ENCODE measurements around the gene TEAD3.

The TEAD3 gene

GRCh38 chr6:35514587-35514986, 17.7 kb upstream of the TEAD3 start:
- TF ChIP-seq TEAD4 (IDR thresholded peaks at IDR 0.05): no peak
- TF ChIP-seq REST (IDR thresholded peaks at IDR 0.05; ENCODE audit: low read depth): no peak
- TF ChIP-seq USF1 (IDR thresholded peaks at IDR 0.05): no peak
- no peak for TF ChIP-seq EGR1 (IDR thresholded peaks at IDR 0.05)
- no peak for TF ChIP-seq CEBPB (IDR thresholded peaks at IDR 0.05)
- TF ChIP-seq TCF12 (IDR thresholded peaks at IDR 0.05; ENCODE audit: low read depth): no peak
- no peak for TF ChIP-seq YY1 (IDR thresholded peaks at IDR 0.05; ENCODE audit: low read depth)
- TF ChIP-seq MAX (IDR thresholded peaks at IDR 0.05): no peak
- no peak for TF ChIP-seq TAF1 (IDR thresholded peaks at IDR 0.05; ENCODE audit: low read depth)
- no peak for TF ChIP-seq RAD21 (IDR thresholded peaks at IDR 0.05; ENCODE audit: low read depth)
- no peak for TF ChIP-seq CREB1 (IDR thresholded peaks at IDR 0.05; ENCODE audit: low read depth)
- TF ChIP-seq ZBTB7A (IDR thresholded peaks at IDR 0.05; ENCODE audit: low read depth): no peak
- no peak for TF ChIP-seq EP300 (IDR thresholded peaks at IDR 0.05; ENCODE audit: borderline replicate concordance)

GRCh38 chr6:35512740-35513139, 15.9 kb upstream of the TEAD3 start, which contains the start of gene TULP1:
TULP1 (minus strand) TSS chr6:35512896; CDS start chr6:35512858, 38 bp downstream.
- TF ChIP-seq YY1 (IDR thresholded peaks at IDR 0.05; ENCODE audit: low read depth): no peak
- TF ChIP-seq TCF12 (IDR thresholded peaks at IDR 0.05; ENCODE audit: low read depth): no peak
- TF ChIP-seq FOXM1 (IDR thresholded peaks at IDR 0.05; ENCODE audit: borderline replicate concordance, low read depth): no peak
- TF ChIP-seq RAD21 (IDR thresholded peaks at IDR 0.05; ENCODE audit: low read depth): no peak
- no peak for TF ChIP-seq TEAD4 (IDR thresholded peaks at IDR 0.05)
- TF ChIP-seq TAF1 (IDR thresholded peaks at IDR 0.05; ENCODE audit: low read depth): no peak
- no peak for TF ChIP-seq CREB1 (IDR thresholded peaks at IDR 0.05; ENCODE audit: low read depth)
- no peak for TF ChIP-seq EP300 (IDR thresholded peaks at IDR 0.05; ENCODE audit: borderline replicate concordance)

- TF ChIP-seq CEBPB (IDR thresholded peaks at IDR 0.05): no peak
- TF ChIP-seq EGR1 (IDR thresholded peaks at IDR 0.05): no peak
- no peak for TF ChIP-seq FOXM1 (IDR thresholded peaks at IDR 0.05; ENCODE audit: borderline replicate concordance, low read depth)
- TF ChIP-seq TCF12 (IDR thresholded peaks at IDR 0.05; ENCODE audit: low read depth): no peak
- no peak for TF ChIP-seq ZBTB7A (IDR thresholded peaks at IDR 0.05; ENCODE audit: low read depth)
- TF ChIP-seq TAF1 (IDR thresholded peaks at IDR 0.05; ENCODE audit: low read depth): no peak
- TF ChIP-seq NFIC (IDR thresholded peaks at IDR 0.05): no peak
- no peak for TF ChIP-seq EP300 (IDR thresholded peaks at IDR 0.05; ENCODE audit: borderline replicate concordance)
- no peak for TF ChIP-seq YY1 (IDR thresholded peaks at IDR 0.05; ENCODE audit: low read depth)
Observed at GRCh38 chr6:35512006-35512405, 15.1 kb upstream of the TEAD3 start.

- no peak for TF ChIP-seq YY1 (IDR thresholded peaks at IDR 0.05; ENCODE audit: low read depth)
- TF ChIP-seq CREB1 (IDR thresholded peaks at IDR 0.05; ENCODE audit: low read depth): no peak
- no peak for TF ChIP-seq TEAD4 (IDR thresholded peaks at IDR 0.05)
- TF ChIP-seq TAF1 (IDR thresholded peaks at IDR 0.05; ENCODE audit: low read depth): no peak
- no peak for TF ChIP-seq MAX (IDR thresholded peaks at IDR 0.05)
- TF ChIP-seq REST (IDR thresholded peaks at IDR 0.05; ENCODE audit: low read depth): no peak
- TF ChIP-seq ZBTB7A (IDR thresholded peaks at IDR 0.05; ENCODE audit: low read depth): no peak
- no peak for TF ChIP-seq TCF12 (IDR thresholded peaks at IDR 0.05; ENCODE audit: low read depth)
- TF ChIP-seq EGR1 (IDR thresholded peaks at IDR 0.05): no peak
- no peak for TF ChIP-seq NFIC (IDR thresholded peaks at IDR 0.05)
- TF ChIP-seq RAD21 (IDR thresholded peaks at IDR 0.05; ENCODE audit: low read depth): no peak
- TF ChIP-seq EP300 (IDR thresholded peaks at IDR 0.05; ENCODE audit: borderline replicate concordance): no peak
Observed at GRCh38 chr6:35511562-35511941, 14.7 kb upstream of the TEAD3 start.

GRCh38 chr6:35510916-35511561, 14.2 kb upstream of the TEAD3 start:
- TF ChIP-seq FOXM1 (IDR thresholded peaks at IDR 0.05; ENCODE audit: borderline replicate concordance, low read depth): no peak
- TF ChIP-seq CEBPB (IDR thresholded peaks at IDR 0.05): no peak
- no peak for TF ChIP-seq USF1 (IDR thresholded peaks at IDR 0.05)
- TF ChIP-seq MAX (IDR thresholded peaks at IDR 0.05): no peak
- TF ChIP-seq TEAD4 (IDR thresholded peaks at IDR 0.05): no peak
- TF ChIP-seq NFIC (IDR thresholded peaks at IDR 0.05): no peak
- no peak for TF ChIP-seq CREB1 (IDR thresholded peaks at IDR 0.05; ENCODE audit: low read depth)
- TF ChIP-seq REST (IDR thresholded peaks at IDR 0.05; ENCODE audit: low read depth): no peak
- no peak for TF ChIP-seq EP300 (IDR thresholded peaks at IDR 0.05; ENCODE audit: borderline replicate concordance)
- no peak for TF ChIP-seq RAD21 (IDR thresholded peaks at IDR 0.05; ENCODE audit: low read depth)
- TF ChIP-seq ZBTB7A (IDR thresholded peaks at IDR 0.05; ENCODE audit: low read depth): no peak
- no peak for TF ChIP-seq TCF12 (IDR thresholded peaks at IDR 0.05; ENCODE audit: low read depth)
- no peak for TF ChIP-seq EGR1 (IDR thresholded peaks at IDR 0.05)
